GM23248 (cell line): ENCODE measurements around the gene SCO1. TPM values are rescaled to one million over a fixed set of nuclear protein-coding genes. Genes with fewer than 3 reads are reported as not detected.

Experiments
- DNase-seq: peaks from one replicate; pipeline ENCODE4 v3.0.0-alpha.2; 2015
- H2AFZ ChIP-seq: fragments of 200-600 bp; sonication (generic); 2 replicates; pipeline ENCODE4 v1.6.1; 2016; ENCODE audit warnings: antibody characterized with exemption
- H3F3A ChIP-seq: fragments of 200-600 bp; sonication (generic); 2 replicates; pipeline ENCODE4 v1.6.1; 2016; ENCODE audit warnings: mild to moderate bottlenecking, antibody characterized with exemption, mixed run types; ENCODE audit not compliant: insufficient read depth
- H3K27ac ChIP-seq: fragments of 200-600 bp; sonication (generic); 2 replicates; pipeline ENCODE4 v1.5.1; 2016; ENCODE audit warnings: mild to moderate bottlenecking
- H3K27me3 ChIP-seq: fragments of 200-600 bp; sonication (generic); replicated peaks from 2 replicates; pipeline ENCODE4 v1.6.1; 2016; ENCODE audit warnings: mild to moderate bottlenecking; ENCODE audit not compliant: insufficient read depth
- H3K36me3 ChIP-seq: fragments of 200-600 bp; sonication (generic); 2 replicates; pipeline ENCODE4 v1.6.1; 2016; ENCODE audit warnings: low read depth, mild to moderate bottlenecking
- H3K4me1 ChIP-seq: fragments of 200-600 bp; sonication (generic); 2 replicates; pipeline ENCODE4 v1.6.1; 2016; ENCODE audit warnings: mild to moderate bottlenecking; ENCODE audit not compliant: insufficient read depth
- H3K4me2 ChIP-seq: fragments of 200-600 bp; sonication (generic); one replicate; pipeline ENCODE4 v1.6.1; 2016; ENCODE audit warnings: mild to moderate bottlenecking; ENCODE audit not compliant: unreplicated experiment
- H3K4me3 ChIP-seq: fragments of 200-600 bp; sonication (generic); 2 replicates; pipeline ENCODE4 v1.5.1; 2016; ENCODE audit warnings: mild to moderate bottlenecking
- H3K79me2 ChIP-seq: fragments of 200-600 bp; sonication (generic); 2 replicates; pipeline ENCODE4 v1.6.1; 2016; ENCODE audit warnings: mild to moderate bottlenecking; ENCODE audit not compliant: insufficient read depth
- H3K9ac ChIP-seq: fragments of 200-600 bp; sonication (generic); 2 replicates; pipeline ENCODE4 v1.6.1; 2016; ENCODE audit warnings: mild to moderate bottlenecking
- H3K9me2 ChIP-seq: fragments of 200-600 bp; sonication (generic); 2 replicates; pipeline ENCODE4 v1.6.1; 2016; ENCODE audit warnings: mixed run types, mild to moderate bottlenecking, moderate library complexity; ENCODE audit not compliant: insufficient read depth
- H3K9me3 ChIP-seq: fragments of 200-600 bp; sonication (generic); one replicate; pipeline ENCODE4 v1.6.1; 2017; ENCODE audit warnings: low read depth
- H4K20me1 ChIP-seq: fragments of 200-600 bp; sonication (generic); 2 replicates; pipeline ENCODE4 v1.6.0; 2016; ENCODE audit not compliant: insufficient read depth
- EZH2 ChIP-seq: fragments of 200-600 bp; sonication (generic); IDR thresholded peaks from 2 replicates; pipeline ENCODE4 v1.6.1; 2018; ENCODE audit warnings: antibody characterized with exemption, mild to moderate bottlenecking; ENCODE audit not compliant: insufficient read depth, poor library complexity, severe bottlenecking
- EZH2phosphoT487 ChIP-seq: fragments of 200-600 bp; sonication (generic); IDR thresholded peaks from 2 replicates; pipeline ENCODE4 v1.6.1; 2018; ENCODE audit warnings: antibody characterized with exemption, moderate library complexity, mild to moderate bottlenecking, low read depth; ENCODE audit not compliant: insufficient read depth
- WGBS, 2 experiments: methylation state at CpG; one replicate each; pipeline ENCODE4 v1.1.6; 2015 to 2017; ENCODE audit warnings: low lambda C conversion rate in 2 of 2, low coverage in 1 of 2; ENCODE audit errors: missing lambda C conversion rate in 2 of 2; 5-methylcytosine and 5-hydroxymethylcytosine counted together
- in situ Hi-C: fragments of 300-500 bp; cut with MboI; formaldehyde crosslinking; loops from 2 replicates; pipeline ENCODE4 v1.15.0; 2020
- polyA plus RNA-seq: library from polyadenylated mRNA; unstranded; fragments of >200 nt; fragmentation: Nextera tagmentation; extraction: Ambion mirVana; gene quantifications from 2 replicates; pipeline ENCODE4 v1.2.1, GENCODE V29; 2016
- total RNA-seq: library from RNA; depleted of rRNA; stranded (reverse); fragments of >200 nt; shearing (Covaris generic); gene quantifications from 2 replicates; pipeline ENCODE4 v1.2.3, GENCODE V29; 2014

Gene SCO1
- total and polyA plus RNA-seq, 2 experiments from 2014 or later: 25.6 to 40.4 TPM

- in situ Hi-C loops: no loop called here
- Histone ChIP-seq H3K9me2 (no peaks in the 10 kb centered on the region), H3K27me3 (no peaks in the 10 kb centered on the region), H3K79me2 (no peaks in the 10 kb centered on the region), H3K9me3 (no peaks in the 10 kb centered on the region), H3K36me3 (no peaks in the 10 kb centered on the region), H4K20me1 (no peaks in the 10 kb centered on the region), H3F3A (0 out of 2 replicates have a peak, but pooled peaks cover 8% of the 10 kb centered on the region), H3K27ac (no peak overlapping the region), H3K4me3 (no peak overlapping the region), H3K9ac (no peak overlapping the region), H3K4me1 (no peaks in the 10 kb centered on the region), H2AFZ (no peak overlapping the region), H3K4me2 (no peak overlapping the region)
- TF ChIP-seq EZH2 (no peak), EZH2phosphoT487 (no peak)
- no peak for DNase-seq
- WGBS, 2 experiments: 93 to 94% methylated on average over 3 of the region's 3 CpGs
Observed at GRCh38 chr17:10725262-10725661, 27.9 kb upstream of the SCO1 start.

GRCh38 chr17:10724546-10725195, 27.3 kb upstream of the SCO1 start:
- H2AFZ ChIP-seq: no peak overlapping the region
- no peak for DNase-seq
- no peaks in the 10 kb centered on the region for H3K4me1 ChIP-seq
- 0 out of 2 replicates have a peak, but pooled peaks cover 8% of the 10 kb centered on the region for H3F3A ChIP-seq
- no peak overlapping the region for H3K27ac ChIP-seq
- no peak overlapping the region for H3K4me3 ChIP-seq
- H3K9me2 ChIP-seq: no peaks in the 10 kb centered on the region
- H3K27me3 ChIP-seq: no peaks in the 10 kb centered on the region
- H3K9ac ChIP-seq: no peak overlapping the region
- no peaks in the 10 kb centered on the region for H4K20me1 ChIP-seq
- TF ChIP-seq EZH2 (no peak), EZH2phosphoT487 (no peak)
- in situ Hi-C loops: no loop called here
- 90% methylated on average over 11 of the region's 11 CpGs for WGBS, 2 experiments
- H3K9me3 ChIP-seq: no peaks in the 10 kb centered on the region
- H3K79me2 ChIP-seq: no peaks in the 10 kb centered on the region
- no peak overlapping the region for H3K4me2 ChIP-seq
- H3K36me3 ChIP-seq: 0 out of 2 replicates have a peak, but pooled peaks cover 4% of the 10 kb centered on the region

GRCh38 chr17:10718547-10718946, 21.2 kb upstream of the SCO1 start:
- Histone ChIP-seq H3K4me1 (no peaks in the 10 kb centered on the region), H3K27ac (no peak overlapping the region), H3K4me2 (no peak overlapping the region), H2AFZ (no peak overlapping the region), H4K20me1 (no peaks in the 10 kb centered on the region), H3K36me3 (peaks cover 9% of the 10 kb centered on the region; the same call in 1 of the 2 replicates), H3K27me3 (no peaks in the 10 kb centered on the region), H3K79me2 (no peaks in the 10 kb centered on the region), H3K9ac (no peak overlapping the region), H3K9me3 (no peaks in the 10 kb centered on the region), H3K4me3 (no peak overlapping the region), H3K9me2 (no peaks in the 10 kb centered on the region), H3F3A (peaks cover 9% of the 10 kb centered on the region; the same call in 1 of the 2 replicates)
- in situ Hi-C loops: no loop called here
- DNase-seq: no peak
- WGBS, 2 experiments: 0% methylated on average over 1 of the region's 1 CpG
- TF ChIP-seq EZH2 (no peak), EZH2phosphoT487 (no peak)

DNA sequence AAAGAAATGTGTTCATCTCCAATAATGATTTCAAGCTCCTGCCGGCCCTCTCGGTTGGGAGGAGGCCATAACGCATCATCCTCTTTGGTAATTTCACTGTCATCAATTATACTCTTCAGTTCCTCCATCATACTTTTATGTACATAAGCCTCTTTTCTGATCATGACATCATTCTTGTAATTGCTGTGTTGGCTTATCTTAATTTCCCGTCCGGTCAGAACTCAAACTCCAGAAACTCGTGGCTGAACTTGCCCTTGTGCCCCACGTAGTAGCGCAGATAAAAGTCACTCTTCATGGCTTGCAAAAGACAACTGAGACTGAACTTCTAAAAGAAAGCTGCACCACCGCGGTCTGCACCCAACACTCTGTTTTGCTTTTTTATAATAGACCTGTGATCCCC, 18.9 kb upstream of the SCO1 start:
- Histone ChIP-seq H3K4me1 (no peaks in the 10 kb centered on the region), H3K9me2 (no peaks in the 10 kb centered on the region), H4K20me1 (no peaks in the 10 kb centered on the region), H3K79me2 (no peaks in the 10 kb centered on the region), H3K9me3 (no peaks in the 10 kb centered on the region), H3K4me2 (no peak overlapping the region), H3K27ac (no peak overlapping the region), H3K4me3 (no peak overlapping the region), H2AFZ (no peak overlapping the region), H3K9ac (no peak overlapping the region), H3K27me3 (no peaks in the 10 kb centered on the region), H3K36me3 (peaks cover 22% of the 10 kb centered on the region), H3F3A (peaks cover 9% of the 10 kb centered on the region; the same call in 1 of the 2 replicates)
- DNase-seq: no peak
- TF ChIP-seq EZH2phosphoT487: no peak
- no peak for TF ChIP-seq EZH2
- 83 to 87% methylated on average over 10 of the region's 10 CpGs for WGBS, 2 experiments
- in situ Hi-C loops: no loop called here
